K562 (cell line): Measurements from ENCODE around the gene KIR2DL4. TPM values are rescaled to one million over a fixed set of nuclear protein-coding genes. Genes with fewer than 3 reads are reported as not detected.
"Not testable (repeated sequence)": the region's sequence is repeated elsewhere in the genome, so short reads cannot be mapped to it uniquely, and the experiment has no call there.

Experiments used
- ATAC-seq: fragments of 200-7000 bp; cut with Tn5 transposase; 3 replicates; pipeline ENCODE4 v1.9.1; 2020; ENCODE audit warnings: moderate library complexity
- BruUV-seq: library from RNA; stranded (reverse); fragments of 400-500 nt; replicated peaks from 2 replicates; lab custom pipeline; 2021; lab: Mats Ljungman, UMichigan
- CTCF ChIA-PET: fragments of 300-600 bp; formaldehyde crosslinking; extraction: SDS; loops from one replicate; lab custom pipeline; 2021; ENCODE audit warnings: low intra/inter-chr PET ratio; lab: Yijun Ruan, JAX
- POLR2A ChIA-PET: fragments of 300-600, 350-650 bp; sonication (Branson Sonifier 250); formaldehyde crosslinking; extraction: SDS; loops from one replicate; lab custom pipeline; 2021; ENCODE audit warnings: antibody characterized with exemption, inconsistent platforms; lab: Yijun Ruan, JAX
- DNase-seq, 4 experiments: peaks; one replicate each; pipeline versions ENCODE4 v3.0.0 to v3.0.0-alpha.2; 2011 to 2018; ENCODE audit warnings: low spot score in 3 of 4, mixed read lengths in 3 of 4; ENCODE audit errors: extremely low read depth in 1 of 4
- FAIRE-seq: peaks from 2 replicates; lab custom pipeline; 2011; peaks lifted over from hg19 to GRCh38; lab: Jason Lieb, UNC
- H2AFZ ChIP-seq: 2 replicates; pipeline ENCODE4 v1.6.0; 2011; ENCODE audit warnings: low read depth, low read length, control low read depth, inconsistent platforms
- H3K27ac ChIP-seq: fragments of 200-600 bp; 3 replicates; pipeline ENCODE4 v1.8.0; 2011; ENCODE audit warnings: low read depth, mild to moderate bottlenecking, control low read depth, inconsistent platforms, low read length, moderate library complexity, mixed read lengths; ENCODE audit errors: extremely low read depth
- H3K27me3 ChIP-seq, 2 experiments: fragments of 300-600 bp in 1 of 2; 2 replicates in 1 of 2; 3 replicates in 1 of 2; pipeline versions ENCODE4 v1.6.0 to v1.8.0; 2011; ENCODE audit warnings: inconsistent platforms in 2 of 2, low read length in 2 of 2, mild to moderate bottlenecking in 1 of 2, mixed read lengths in 1 of 2, moderate library complexity in 1 of 2; ENCODE audit not compliant: control insufficient read depth in 2 of 2, insufficient read depth in 2 of 2
- H3K36me3 ChIP-seq: fragments of 300-600 bp; 3 replicates; pipeline ENCODE4 v1.8.0; 2011; ENCODE audit warnings: mild to moderate bottlenecking, low read length, inconsistent platforms; ENCODE audit not compliant: control insufficient read depth, insufficient read depth
- H3K4me1 ChIP-seq, 2 experiments: fragments of 200-600 bp in 1 of 2; replicated peaks in 1 of 2; 2 replicates in 1 of 2; 3 replicates in 1 of 2; pipeline versions ENCODE4 v1.5.1 to v1.8.0; 2011; ENCODE audit warnings: inconsistent platforms in 2 of 2, low read length in 2 of 2, mild to moderate bottlenecking in 1 of 2, mixed read lengths in 1 of 2, moderate library complexity in 1 of 2; ENCODE audit not compliant: control insufficient read depth in 2 of 2, insufficient read depth in 2 of 2
- H3K4me2 ChIP-seq: 2 replicates; pipeline ENCODE4 v1.6.1; 2011; ENCODE audit warnings: low read length, control low read depth, inconsistent platforms, mixed read lengths; ENCODE audit not compliant: insufficient read depth
- H3K4me3 ChIP-seq: fragments of 200-600 bp; sonication (generic), shearing (Covaris generic); 2 replicates; pipeline ENCODE4 v1.5.1; 2016; ENCODE audit warnings: control low read depth, inconsistent platforms
- H3K79me2 ChIP-seq: fragments of 200-600 bp; 3 replicates; pipeline ENCODE4 v1.8.0; 2011; ENCODE audit warnings: low read length, inconsistent platforms; ENCODE audit not compliant: control insufficient read depth, insufficient read depth
- H3K9ac ChIP-seq, 2 experiments: 2 replicates each; pipeline versions ENCODE4 v1.6.0 to v1.6.1; 2011; ENCODE audit warnings: low read depth in 2 of 2, low read length in 2 of 2, control low read depth in 1 of 2, inconsistent platforms in 1 of 2, mild to moderate bottlenecking in 1 of 2, mixed read lengths in 1 of 2; ENCODE audit not compliant: insufficient read depth in 1 of 2
- H3K9me1 ChIP-seq: one replicate; pipeline ENCODE4 v1.6.0; 2011; ENCODE audit warnings: inconsistent platforms, mild to moderate bottlenecking, low read length, moderate library complexity; ENCODE audit not compliant: control insufficient read depth, insufficient read depth
- H3K9me3 ChIP-seq: replicated peaks from 2 replicates; pipeline ENCODE4 v1.5.1; 2011; ENCODE audit warnings: low read depth, low read length, inconsistent platforms; ENCODE audit not compliant: control insufficient read depth, insufficient read depth
- H4K20me1 ChIP-seq: replicated peaks from 2 replicates; pipeline ENCODE4 v1.6.1; 2011; ENCODE audit warnings: low read length, inconsistent platforms, mixed read lengths; ENCODE audit not compliant: control insufficient read depth, insufficient read depth
- CREM ChIP-seq: IDR thresholded peaks from 2 replicates; pipeline ENCODE4 v1.6.1; 2014; ENCODE audit warnings: antibody characterized with exemption, low read depth
- NFE2 ChIP-seq: IDR thresholded peaks from 2 replicates; pipeline ENCODE4 v1.6.1; 2014; ENCODE audit warnings: antibody characterized with exemption, low read depth
- ZNF3 ChIP-seq: fragments of 250-450 bp; sonication (Bioruptor Pico); IDR thresholded peaks from 2 replicates; pipeline ENCODE4 v1.5.0; 2021; ENCODE audit warnings: mild to moderate bottlenecking, moderate library complexity
- WGBS: fragments of 100-300 bp; shearing (Covaris generic); methylation state at CpG from one replicate; pipeline ENCODE4 v1.1.6; 2016; ENCODE audit warnings: low coverage, mixed read lengths; ENCODE audit not compliant: insufficient coverage; ENCODE audit errors: missing lambda C conversion rate; 5-methylcytosine and 5-hydroxymethylcytosine counted together
- in situ Hi-C: fragments of 300-500 bp; cut with MboI; formaldehyde crosslinking; loops from 4 replicates; pipeline ENCODE4 v1.15.0; 2018; ENCODE audit warnings: inconsistent platforms, mixed read lengths
- intact Hi-C: fragments of 100-400 bp; cut with micrococcal nuclease; formaldehyde crosslinking; loops from 2 replicates; pipeline ENCODE4 v1.14.2; 2022
- polyA plus RNA-seq, 8 experiments: library from polyadenylated mRNA; depleted of rRNA in 4 of 8; stranded (reverse) in 5 of 8; unstranded in 3 of 8; fragments of >200 nt; fragmentation: Nextera tagmentation in 2 of 8; fragmentation: Illumina TruSeq in 1 of 8; extraction: Ambion mirVana in 2 of 8; extraction: Trizol in 1 of 8; gene quantifications; 2 replicates each; pipeline versions ENCODE4 v1.2.1 to v1.2.3, GENCODE V29; 2011 to 2014; ENCODE audit warnings: inconsistent platforms in 1 of 8, missing spikeins in 1 of 8
- total RNA-seq, 7 experiments: library from RNA; depleted of rRNA in 6 of 7; stranded (reverse); fragments of >200 nt in 6 of 7; fragmentation: Illumina TruSeq in 2 of 7; extraction: Trizol in 2 of 7; gene quantifications; 2 replicates each; pipeline versions ENCODE4 v1.2.1 to v1.2.3, GENCODE V29; 2011 to 2021; ENCODE audit warnings: low replicate concordance in 1 of 7

Gene KIR2DL4
- total and polyA plus RNA-seq, 9 of the 15 experiments (the other 6 are each of a cell fraction or from before 2014, with no cell fraction given), result not detected

GRCh38 chr19:54817670-54818536 is 14.5 kb downstream of the KIR2DL4 start:
- H3K4me3 ChIP-seq, result no peak overlapping the region
- ChIA-PET CTCF (no interaction called here), POLR2A (no interaction called here)
- no peak for ATAC-seq
- no peak overlapping the region for H3K9ac ChIP-seq
- intact Hi-C loops, result no loop called here
- DNase-seq, result no peak
- FAIRE-seq, result no peak
- no peak for TF ChIP-seq CREM
- TF ChIP-seq ZNF3, result no peak
- H4K20me1 ChIP-seq, result no peaks in the 10 kb centered on the region
- in situ Hi-C loops, result no loop called here
- H3K9me3 ChIP-seq, result no peaks in the 10 kb centered on the region
- 5% methylated on average over 15 of the region's 15 CpGs for WGBS
- no peak overlapping the region for H3K27ac ChIP-seq
- no peak overlapping the region for H2AFZ ChIP-seq
- no peaks in the 10 kb centered on the region; a peak in 1 of 5 replicates for H3K4me1 ChIP-seq
- H3K4me2 ChIP-seq, result no peak overlapping the region
- H3K27me3 ChIP-seq, result peaks cover 0 to 18% of the 10 kb centered on the region in 2 experiments; a peak in 2 of 5 replicates
- H3K9me1 ChIP-seq, result no peaks in the 10 kb centered on the region
- no TSS peak for BruUV-seq
- no peaks in the 10 kb centered on the region for H3K79me2 ChIP-seq
- H3K36me3 ChIP-seq, result no peaks in the 10 kb centered on the region

DNA sequence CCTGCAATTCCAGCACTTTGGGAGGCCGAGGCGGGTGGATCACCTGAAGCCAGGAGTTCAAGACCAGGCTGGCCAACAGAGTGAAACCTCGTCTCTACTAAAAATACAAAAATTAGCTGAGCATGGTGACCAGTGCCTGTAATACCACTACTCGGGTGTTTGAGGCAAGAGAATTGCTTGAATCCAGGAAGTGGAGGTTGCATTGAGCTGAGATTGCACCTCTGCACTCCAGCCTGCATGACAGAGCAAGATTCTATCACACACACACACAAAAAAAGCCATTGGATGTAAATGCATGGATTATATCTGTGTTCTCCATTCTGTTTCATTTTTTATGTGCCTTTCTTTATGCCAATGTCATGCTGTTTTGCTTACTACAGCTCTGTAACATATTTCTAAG is 21.0 kb downstream of the KIR2DL4 start:
- WGBS, result 2% methylated on average over 4 of the region's 4 CpGs
- POLR2A ChIA-PET, result not testable (repeated sequence)

GRCh38 chr19:54825326-54825725 is 21.9 kb downstream of the KIR2DL4 start:
- H3K9ac ChIP-seq, H3K4me1 ChIP-seq, in situ Hi-C loops, H3K9me3 ChIP-seq, H3K4me2 ChIP-seq, BruUV-seq, intact Hi-C loops, FAIRE-seq, H3K27ac ChIP-seq, H3K4me3 ChIP-seq, H3K79me2 ChIP-seq, H3K27me3 ChIP-seq, H4K20me1 ChIP-seq, H2AFZ ChIP-seq, CTCF ChIA-PET, ATAC-seq, POLR2A ChIA-PET, DNase-seq, H3K36me3 ChIP-seq, H3K9me1 ChIP-seq: not testable (repeated sequence)
- 2% methylated on average over 5 of the region's 7 CpGs for WGBS

More for the DNA sequence above, 21.0 kb downstream of the KIR2DL4 start:
- H3K9me1 ChIP-seq, H3K9ac ChIP-seq, BruUV-seq, H3K36me3 ChIP-seq, H3K4me2 ChIP-seq, CTCF ChIA-PET, ATAC-seq: not testable (repeated sequence)
- TF ChIP-seq NFE2, result peak; percentile 42
- TF ChIP-seq, all 486 proteins: peak for 1; not testable (repeated sequence) for 485
- H3K4me1 ChIP-seq, H3K27ac ChIP-seq, H4K20me1 ChIP-seq, DNase-seq, H3K79me2 ChIP-seq, H3K9me3 ChIP-seq, H3K4me3 ChIP-seq, H3K27me3 ChIP-seq, FAIRE-seq, H2AFZ ChIP-seq: not testable (repeated sequence)
- intact Hi-C loops, result loop anchor here (5.0 kb wide), 1 partner anchor 33 kb away; no protein-coding TSS in a partner anchor
- in situ Hi-C loops, result loop anchor here (5.0 kb wide), 1 partner anchor 33 kb away; no protein-coding TSS in a partner anchor
